Neutrophil (primary cell): Measurements from ENCODE around the gene FKBP5.
A peak's percentile ranks its signal among the peaks of the same experiment; 100 is the strongest.
"Not testable (repeated sequence)": the region's sequence is repeated elsewhere in the genome, so short reads cannot be mapped to it uniquely, and the experiment has no call there.

Experiments used
- H3K27ac ChIP-seq: fragments of 200-600 bp; sonication (generic); 2 replicates; pipeline ENCODE4 v1.5.1; 2016; ENCODE audit warnings: mild to moderate bottlenecking, moderate library complexity
- H3K27me3 ChIP-seq: fragments of 200-600 bp; sonication (generic); 2 replicates; pipeline ENCODE4 v1.6.0; 2016; ENCODE audit warnings: mild to moderate bottlenecking
- H3K36me3 ChIP-seq: fragments of 200-600 bp; sonication (generic); 2 replicates; pipeline ENCODE4 v1.5.1; 2017
- H3K4me1 ChIP-seq, 2 experiments: fragments of 200-600 bp in 1 of 2; sonication (generic) in 1 of 2; 1 replicate in 1 of 2; 2 replicates in 1 of 2; pipeline versions ENCODE4 v1.5.1 to v1.6.1; 2013 to 2016; ENCODE audit warnings: low read depth in 1 of 2, low read length in 1 of 2, mild to moderate bottlenecking in 1 of 2, moderate library complexity in 1 of 2; ENCODE audit not compliant: control insufficient read depth in 1 of 2, insufficient read depth in 1 of 2
- H3K4me3 ChIP-seq, 2 experiments: fragments of 200-600 bp in 1 of 2; sonication (generic) in 1 of 2; 1 replicate in 1 of 2; 2 replicates in 1 of 2; pipeline ENCODE4 v1.5.1; 2013 to 2016; ENCODE audit warnings: low read depth in 1 of 2, low read length in 1 of 2, mild to moderate bottlenecking in 1 of 2, moderate library complexity in 1 of 2
- H3K9me3 ChIP-seq: fragments of 200-600 bp; sonication (generic); 2 replicates; pipeline ENCODE4 v1.5.1; 2016
- CTCF ChIP-seq: fragments of 200-600 bp; sonication (generic); IDR thresholded peaks from 2 replicates; pipeline ENCODE4 v1.5.1; 2016; ENCODE audit warnings: antibody characterized with exemption

Gene FKBP5

GRCh38 chr6:35691027-35691824 is 2.5 kb upstream of the FKBP5 start:
- Histone ChIP-seq H3K4me1 (peaks cover 41 to 42% of the 10 kb centered on the region in 2 experiments), H3K9me3 (no peaks in the 10 kb centered on the region), H3K4me3 (peak overlapping the region; percentile 18 to 25), H3K27ac (peak overlapping the region; percentile 60), H3K36me3 (no peaks in the 10 kb centered on the region), H3K27me3 (no peaks in the 10 kb centered on the region)
- no peak for TF ChIP-seq CTCF

GRCh38 chr6:35690484-35690883 is 1.8 kb upstream of the FKBP5 start:
- Histone ChIP-seq H3K36me3 (no peaks in the 10 kb centered on the region), H3K9me3 (no peaks in the 10 kb centered on the region), H3K4me1 (peaks cover 42 to 43% of the 10 kb centered on the region in 2 experiments), H3K27ac (no peak overlapping the region), H3K27me3 (no peaks in the 10 kb centered on the region), H3K4me3 (no peak overlapping the region)
- no peak for TF ChIP-seq CTCF

GRCh38 chr6:35690006-35690405 is 1.3 kb upstream of the FKBP5 start:
- not testable (repeated sequence) for H3K36me3 ChIP-seq, H3K9me3 ChIP-seq, H3K27ac ChIP-seq, H3K27me3 ChIP-seq, H3K4me3 ChIP-seq
- H3K4me1 ChIP-seq = peaks cover 42 to 43% of the 10 kb centered on the region in 2 experiments

GRCh38 chr6:35687658-35688604 is 784 bp downstream of the FKBP5 start:
- Histone ChIP-seq H3K27me3 (no peaks in the 10 kb centered on the region), H3K4me3 (peak overlapping the region; percentile 85 to 98), H3K9me3 (no peaks in the 10 kb centered on the region), H3K36me3 (peaks cover 4% of the 10 kb centered on the region), H3K4me1 (peaks cover 41 to 43% of the 10 kb centered on the region in 2 experiments), H3K27ac (peak overlapping the region; percentile 74)
- peak; percentile 13 for TF ChIP-seq CTCF

- TF ChIP-seq CTCF = no peak
- Histone ChIP-seq H3K4me1 (peaks cover 32 to 36% of the 10 kb centered on the region in 2 experiments), H3K27ac (peak overlapping the region; percentile 74), H3K4me3 (peak overlapping the region; percentile 85 to 98), H3K36me3 (peaks cover 4% of the 10 kb centered on the region), H3K9me3 (no peaks in the 10 kb centered on the region), H3K27me3 (no peaks in the 10 kb centered on the region)
Measured at GRCh38 chr6:35686873-35687555, 1.7 kb downstream of the FKBP5 start.
